Ishikawa (cell line): ENCODE data around the gene RASSF1.

Experiments
- CREB1 ChIP-seq: IDR thresholded peaks from 2 replicates; pipeline ENCODE4 v1.6.1; 2012; ENCODE audit warnings: low read depth
- EGR1 ChIP-seq: IDR thresholded peaks from 2 replicates; pipeline ENCODE4 v1.6.1; 2012
- EP300 ChIP-seq: IDR thresholded peaks from 2 replicates; pipeline ENCODE4 v1.6.1; 2012; ENCODE audit warnings: borderline replicate concordance
- FOXM1 ChIP-seq: IDR thresholded peaks from 2 replicates; pipeline ENCODE4 v1.6.1; 2012; ENCODE audit warnings: low read depth, borderline replicate concordance
- MAX ChIP-seq: IDR thresholded peaks from 2 replicates; pipeline ENCODE4 v1.6.1; 2012
- REST ChIP-seq: IDR thresholded peaks from 2 replicates; pipeline ENCODE4 v1.6.1; 2012; ENCODE audit warnings: low read depth, mild to moderate bottlenecking
- TAF1 ChIP-seq: IDR thresholded peaks from 2 replicates; pipeline ENCODE4 v1.6.1; 2012; ENCODE audit warnings: low read depth, mild to moderate bottlenecking
- TEAD4 ChIP-seq: IDR thresholded peaks from 2 replicates; pipeline ENCODE4 v1.6.1; 2012

- TF ChIP-seq TAF1 (no peak), CREB1 (no peak), FOXM1 (no peak), EP300 (no peak), MAX (no peak), TEAD4 (no peak), REST (no peak), EGR1 (no peak)
These were observed 24.0 kb upstream of the RASSF1 start for GRCh38 chr3:50364573-50365079.
